ENCODE results near the gene DES.

GRCh38 chr2:219408631-219409030 is 9.5 kb upstream of the DES start:
- TF ChIP-seq EZH2 (IDR thresholded peaks at IDR 0.05) (no peak), CTCF (IDR thresholded peaks at IDR 0.05) (no peak), EZH2phosphoT487 (IDR thresholded peaks at IDR 0.05) (no peak)
